ENCODE results near the gene EEF1AKMT3.
A peak's percentile ranks its signal among the peaks of the same experiment; 100 is the strongest.

EEF1AKMT3 gene

DNA sequence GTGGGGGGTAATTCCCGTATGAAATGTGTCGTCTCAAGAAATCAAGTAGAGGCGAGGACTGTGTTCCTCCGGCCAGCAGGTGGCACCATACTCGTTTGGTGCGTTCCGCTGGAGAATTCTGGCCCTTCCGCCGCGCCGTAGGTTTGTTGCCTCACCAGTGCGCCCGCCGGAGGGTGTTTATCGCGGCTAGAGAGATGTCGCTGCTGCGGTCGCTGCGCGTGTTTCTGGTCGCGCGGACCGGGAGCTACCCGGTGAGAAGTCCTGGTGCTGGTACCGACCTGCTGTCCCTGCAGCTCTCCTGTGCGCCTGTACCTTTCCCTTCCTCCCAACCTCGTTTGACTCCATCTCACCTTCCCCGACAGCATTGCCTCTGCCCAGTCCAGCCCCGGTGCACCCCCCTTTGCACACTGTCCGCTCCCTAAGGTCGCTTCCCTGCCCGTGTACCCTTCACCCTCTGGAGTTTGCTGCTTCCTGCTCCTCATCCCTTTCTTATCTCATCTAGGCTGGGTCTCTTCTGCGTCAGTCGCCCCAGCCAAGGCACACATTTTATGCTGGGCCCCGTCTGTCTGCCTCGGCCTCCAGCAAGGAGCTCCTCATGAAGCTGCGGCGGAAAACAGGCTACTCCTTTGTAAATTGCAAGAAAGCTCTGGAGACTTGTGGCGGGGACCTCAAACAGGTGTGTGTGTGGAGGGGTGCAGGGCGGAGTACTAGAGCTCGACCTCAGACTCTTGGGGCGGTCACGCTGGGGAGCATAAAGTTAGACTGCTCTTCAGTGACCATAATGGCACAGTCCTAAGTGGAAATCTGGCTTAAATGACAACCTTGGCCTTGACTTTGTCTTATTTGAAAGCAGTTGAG lies 10.4 kb downstream of the EEF1AKMT3 start, which contains the start of gene TSFM:
TSS of gene TSFM (plus strand) at position 180 of the 858 bp plus-strand sequence. CDS start at position 195, 15 bp downstream.
- DNase-seq (ENCODE audit: low read depth in 3 of 3) = peak; percentile 92 to 99 (median 97)

DNA sequence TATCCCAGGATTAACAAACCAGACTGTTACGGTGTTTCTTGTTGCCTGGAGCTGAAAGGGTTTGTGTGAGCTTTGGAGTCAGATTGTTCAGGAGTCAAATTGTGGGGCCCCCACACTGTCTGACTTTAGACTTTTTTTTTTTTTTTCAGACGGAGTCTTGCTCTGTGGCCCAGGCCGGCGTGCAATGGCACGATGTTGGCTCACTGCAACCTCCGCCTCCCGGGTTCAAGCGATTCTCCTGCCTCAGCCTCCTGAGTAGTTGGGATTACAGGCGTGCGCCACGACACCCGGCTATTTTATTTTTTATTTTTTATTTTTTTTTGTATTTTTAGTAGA lies 11.0 kb downstream of the EEF1AKMT3 start:
- DNase-seq (ENCODE audit: low read depth in 3 of 3) = no peak

DNA sequence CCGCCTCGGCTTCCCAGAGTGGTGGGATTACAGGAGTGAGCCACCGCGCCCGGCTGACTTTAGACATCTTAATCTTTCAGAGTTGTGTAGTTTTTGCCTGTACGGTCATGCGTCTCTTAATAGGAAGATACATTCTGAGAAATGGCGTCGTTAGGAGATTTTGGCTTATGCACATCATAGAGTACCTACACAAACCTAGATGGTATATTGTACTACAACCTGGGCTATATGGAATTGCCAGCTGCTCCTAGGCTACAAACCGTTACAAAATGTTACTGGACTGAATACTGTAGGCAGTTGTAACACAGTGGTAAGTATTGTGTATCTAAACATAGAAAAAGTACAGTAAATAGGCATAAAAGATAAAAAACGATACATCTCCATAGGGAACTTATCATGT lies 11.4 kb downstream of the EEF1AKMT3 start:
- no peak for DNase-seq (ENCODE audit: low read depth in 3 of 3)

DNA sequence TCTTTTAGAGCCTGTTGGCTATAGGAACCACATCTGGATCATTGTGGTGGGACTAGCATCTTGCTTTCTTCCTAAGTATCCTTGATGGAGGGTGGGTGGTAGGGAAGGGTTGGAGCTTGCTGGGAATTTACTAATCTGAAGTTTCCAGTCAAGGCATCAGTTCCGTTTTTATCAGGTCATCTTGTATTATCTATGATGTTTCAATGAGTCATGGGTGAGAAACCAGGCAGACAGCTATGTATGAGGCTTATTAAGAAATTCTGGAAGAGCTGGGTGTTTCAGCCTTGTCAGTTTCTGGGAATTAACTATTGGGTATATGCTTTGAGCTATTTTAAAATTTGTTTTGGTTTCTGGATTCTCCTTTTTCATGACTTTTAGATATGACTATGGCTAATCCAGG lies 21.5 kb downstream of the EEF1AKMT3 start:
- DNase-seq (ENCODE audit: low read depth in 3 of 3) = no peak

DNA sequence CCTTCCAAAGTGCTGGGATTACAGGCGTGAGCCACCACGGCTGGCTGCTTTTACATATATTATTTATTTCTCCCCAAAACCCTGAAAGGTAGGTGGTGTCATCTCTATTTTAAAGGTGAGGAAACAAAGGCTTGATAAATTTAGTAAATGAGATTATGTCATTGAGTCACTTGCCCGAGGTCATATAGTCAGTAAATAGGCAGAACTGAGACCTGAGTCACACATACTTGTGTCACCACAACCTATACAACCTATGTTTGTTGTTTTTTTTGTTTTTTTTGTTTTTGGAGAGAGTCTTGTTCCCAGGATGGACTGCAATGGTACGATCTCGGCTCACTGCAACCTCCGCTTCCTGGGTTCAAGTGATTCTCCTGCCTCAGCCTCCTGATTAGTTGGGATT lies 22.9 kb downstream of the EEF1AKMT3 start:
- DNase-seq (ENCODE audit: low read depth in 3 of 3) = no peak

DNA sequence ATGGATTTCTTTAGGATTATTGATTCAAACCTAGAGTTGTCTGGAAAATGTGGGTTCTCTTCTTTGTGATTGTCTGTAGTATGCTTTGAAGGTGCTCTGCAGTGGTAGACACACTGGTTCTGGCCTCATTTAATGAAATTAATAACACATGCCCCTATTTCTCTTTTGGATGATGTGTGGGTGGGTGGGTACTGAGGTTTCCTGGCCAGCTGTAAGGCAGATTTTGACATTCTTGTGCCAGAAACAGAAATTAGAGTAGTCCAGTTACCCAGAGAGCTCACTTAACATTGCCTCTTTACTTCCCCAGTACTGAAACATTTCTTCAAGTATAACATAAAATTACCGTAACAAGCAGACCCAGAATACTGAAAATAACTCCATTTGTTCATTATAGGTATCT lies 24.6 kb downstream of the EEF1AKMT3 start:
- DNase-seq (ENCODE audit: low read depth in 3 of 3) = no peak

DNA sequence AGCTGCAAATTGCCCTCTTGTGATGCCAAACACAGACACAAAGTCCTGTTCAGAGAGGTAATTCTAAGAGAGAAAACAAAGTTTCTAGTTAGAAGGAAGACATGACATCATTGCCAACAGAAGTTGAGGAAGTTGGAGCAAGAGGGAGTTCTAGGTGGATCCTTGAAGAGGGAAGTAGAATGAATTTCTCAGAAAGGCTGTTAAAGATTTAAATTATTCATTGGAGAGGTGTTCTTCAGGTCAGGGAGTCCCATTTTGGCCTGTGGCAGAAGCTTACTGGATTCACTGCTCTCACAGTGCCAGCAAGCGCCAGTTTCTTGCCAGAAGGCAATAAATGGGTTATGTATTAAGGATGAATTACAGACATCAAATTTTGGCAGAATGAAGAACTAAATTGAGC lies 25.5 kb downstream of the EEF1AKMT3 start:
- no peak for DNase-seq (ENCODE audit: low read depth in 3 of 3)

DNA sequence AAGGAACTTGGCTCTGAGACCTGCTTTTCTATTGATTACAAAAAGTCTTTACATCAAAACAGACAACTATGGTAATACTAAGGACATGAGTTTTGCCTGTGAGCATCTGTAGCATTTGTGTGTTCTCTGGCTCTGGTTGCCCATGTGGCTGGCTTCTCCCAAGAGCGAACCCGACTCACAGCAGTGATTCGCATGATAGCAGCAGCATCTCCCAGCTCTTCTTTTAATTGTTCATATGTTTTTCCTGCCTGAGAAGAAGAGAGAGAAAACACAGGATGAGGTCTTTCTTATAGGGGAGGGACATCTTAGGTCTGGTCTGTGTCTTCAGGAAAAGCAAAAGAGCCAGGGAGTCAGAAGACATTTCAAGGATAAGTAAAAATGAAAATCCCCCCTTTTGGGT lies 28.6 kb downstream of the EEF1AKMT3 start:
- DNase-seq (ENCODE audit: low read depth in 3 of 3) = no peak

DNA sequence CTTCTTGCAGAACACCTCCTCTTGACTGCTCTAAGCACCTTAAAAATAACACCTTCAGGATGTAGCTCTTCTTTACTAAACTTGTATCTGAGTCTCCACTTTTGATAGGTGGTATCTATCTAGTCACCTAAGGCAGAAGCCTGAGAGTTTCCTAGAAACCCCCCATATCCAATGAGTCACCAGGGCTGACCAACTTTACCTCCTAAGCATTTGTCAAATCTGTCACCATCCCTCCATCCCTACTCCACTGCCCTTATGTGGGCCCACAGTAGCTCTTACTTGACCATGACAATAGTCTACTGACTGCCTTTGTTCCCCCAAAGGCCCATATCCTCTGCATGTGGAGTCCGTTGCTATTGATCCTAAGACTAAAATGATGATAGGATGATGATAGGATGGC lies 30.2 kb downstream of the EEF1AKMT3 start:
- no peak for DNase-seq (ENCODE audit: low read depth in 3 of 3)

DNA sequence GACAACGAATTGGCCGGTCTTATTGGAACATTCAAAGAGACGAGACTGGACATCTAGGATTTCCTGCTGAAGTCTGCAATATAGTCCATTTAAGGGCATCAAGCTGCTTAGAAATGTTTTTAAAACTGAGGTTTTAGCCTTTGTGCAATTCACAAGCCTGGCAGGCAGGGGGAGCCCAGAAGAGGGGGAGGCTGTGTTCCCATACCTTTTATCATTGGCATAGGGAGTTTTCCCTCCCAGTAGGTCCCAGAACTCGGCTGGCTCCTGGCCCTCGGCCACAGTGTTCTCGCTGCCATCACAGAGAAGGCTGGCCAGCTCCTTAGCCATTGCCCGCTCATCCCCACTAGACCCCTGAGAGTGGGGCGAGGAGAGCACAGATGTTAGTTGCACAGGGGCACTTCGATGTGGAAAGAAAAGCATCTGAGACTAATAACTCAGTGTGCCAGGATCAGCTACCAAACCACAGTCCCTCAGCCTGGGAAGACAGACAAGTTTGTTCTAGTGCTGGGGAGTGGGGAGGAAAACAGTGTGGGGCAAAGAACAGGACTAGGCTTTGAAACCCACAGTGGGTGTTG lies 31.0 kb downstream of the EEF1AKMT3 start:
- DNase-seq (ENCODE audit: low read depth in 3 of 3) = peak in 1 of 3 donors; percentile 22

DNA sequence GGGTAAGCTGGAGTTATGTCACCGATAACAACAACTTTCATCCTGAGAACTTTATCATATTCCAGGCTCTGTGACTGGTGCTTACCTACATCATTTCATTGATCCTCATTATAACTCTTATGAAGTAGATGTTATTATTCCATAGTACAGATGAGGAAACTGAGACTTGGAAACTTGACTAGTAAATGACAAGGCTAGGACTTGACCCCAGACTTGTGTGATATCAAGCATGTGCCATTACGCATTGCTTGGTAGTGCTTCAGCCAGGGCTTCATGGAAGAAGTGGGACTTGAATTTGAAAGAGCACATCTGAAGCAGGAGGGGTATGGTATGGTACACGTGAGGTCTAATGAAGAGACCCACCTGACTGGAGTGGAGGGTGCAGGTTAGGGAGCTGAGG lies 34.3 kb downstream of the EEF1AKMT3 start:
- no peak for DNase-seq (ENCODE audit: low read depth in 3 of 3)

DNA sequence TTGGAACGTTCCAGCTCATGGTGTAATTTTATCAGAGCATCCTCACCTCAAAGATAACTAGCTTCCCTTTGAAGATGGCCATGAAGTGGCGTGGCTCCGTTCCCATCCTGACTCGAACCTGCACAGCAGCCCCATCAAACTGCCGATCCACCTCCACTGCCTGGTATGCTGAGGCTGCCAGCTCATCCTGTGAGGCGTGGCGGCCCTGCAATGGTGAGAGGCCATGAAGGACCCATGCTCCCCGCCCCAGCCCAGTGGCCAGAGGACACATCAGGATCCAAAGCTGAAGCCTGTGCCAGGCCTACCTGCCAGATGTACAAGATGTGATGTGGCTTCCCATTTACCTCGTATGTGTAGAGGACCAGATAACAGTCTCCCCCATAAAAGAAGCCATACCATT lies 34.9 kb downstream of the EEF1AKMT3 start:
- no peak for DNase-seq (ENCODE audit: low read depth in 3 of 3)

DNA sequence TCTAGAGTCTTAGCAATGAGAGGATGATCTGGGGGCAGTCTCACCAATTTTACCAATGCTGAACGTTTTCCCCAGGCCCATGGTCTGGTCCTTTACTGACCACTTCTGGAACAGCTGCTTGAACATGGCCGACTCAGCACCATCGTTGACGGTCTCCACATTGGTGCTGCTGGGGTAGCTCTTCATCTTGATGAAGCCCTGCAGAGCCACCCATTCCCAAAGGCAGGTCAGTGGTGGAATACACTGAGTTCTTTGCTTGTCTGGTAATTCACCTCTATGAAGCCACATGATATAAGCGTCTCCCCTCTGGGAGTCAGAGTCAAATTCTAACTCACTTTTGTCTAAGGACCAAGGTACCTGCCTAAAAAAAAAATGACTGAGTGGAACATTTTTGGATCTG lies 35.9 kb downstream of the EEF1AKMT3 start:
- DNase-seq (ENCODE audit: low read depth in 3 of 3) = no peak

DNA sequence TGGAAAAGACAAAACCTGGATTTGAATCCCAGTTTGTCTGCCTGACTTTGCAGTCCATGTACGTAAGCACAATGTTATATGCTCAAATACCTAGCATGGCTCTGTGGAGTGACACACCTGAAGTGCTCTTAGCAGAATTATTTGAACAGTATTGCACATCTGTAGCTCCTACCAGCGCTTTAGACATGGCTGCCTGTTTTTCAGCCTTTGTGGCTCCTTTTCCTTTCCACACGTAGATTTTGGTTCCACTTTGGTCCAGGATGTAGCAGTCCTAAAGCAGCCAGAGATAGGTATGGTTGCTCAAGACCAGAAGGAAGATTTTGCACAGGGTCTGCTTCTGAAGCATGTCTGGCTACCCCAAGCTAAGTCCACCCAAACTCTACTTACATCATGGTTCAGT lies 37.0 kb downstream of the EEF1AKMT3 start:
- DNase-seq (ENCODE audit: low read depth in 3 of 3) = no peak

DNA sequence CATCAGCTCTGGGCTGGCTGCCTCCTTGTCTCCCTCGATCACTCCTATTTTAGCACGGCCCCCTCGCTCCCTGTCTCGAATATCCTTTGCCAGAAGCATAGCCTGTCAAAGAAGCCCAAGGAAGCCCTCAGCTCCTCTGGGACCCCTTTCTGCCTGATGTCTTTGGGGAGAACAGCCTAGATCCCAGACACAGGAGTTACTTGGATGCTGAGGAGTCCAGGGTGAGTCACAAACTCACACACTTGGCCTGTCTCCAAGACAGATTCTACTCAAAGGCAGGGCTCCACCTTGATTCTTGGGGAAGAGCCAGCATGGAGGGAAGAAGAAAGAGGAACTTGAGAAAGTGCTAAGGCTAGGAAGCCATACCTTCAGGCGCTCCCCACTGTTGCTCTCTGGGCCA lies 38.0 kb downstream of the EEF1AKMT3 start:
- no peak for DNase-seq (ENCODE audit: low read depth in 3 of 3)

DNA sequence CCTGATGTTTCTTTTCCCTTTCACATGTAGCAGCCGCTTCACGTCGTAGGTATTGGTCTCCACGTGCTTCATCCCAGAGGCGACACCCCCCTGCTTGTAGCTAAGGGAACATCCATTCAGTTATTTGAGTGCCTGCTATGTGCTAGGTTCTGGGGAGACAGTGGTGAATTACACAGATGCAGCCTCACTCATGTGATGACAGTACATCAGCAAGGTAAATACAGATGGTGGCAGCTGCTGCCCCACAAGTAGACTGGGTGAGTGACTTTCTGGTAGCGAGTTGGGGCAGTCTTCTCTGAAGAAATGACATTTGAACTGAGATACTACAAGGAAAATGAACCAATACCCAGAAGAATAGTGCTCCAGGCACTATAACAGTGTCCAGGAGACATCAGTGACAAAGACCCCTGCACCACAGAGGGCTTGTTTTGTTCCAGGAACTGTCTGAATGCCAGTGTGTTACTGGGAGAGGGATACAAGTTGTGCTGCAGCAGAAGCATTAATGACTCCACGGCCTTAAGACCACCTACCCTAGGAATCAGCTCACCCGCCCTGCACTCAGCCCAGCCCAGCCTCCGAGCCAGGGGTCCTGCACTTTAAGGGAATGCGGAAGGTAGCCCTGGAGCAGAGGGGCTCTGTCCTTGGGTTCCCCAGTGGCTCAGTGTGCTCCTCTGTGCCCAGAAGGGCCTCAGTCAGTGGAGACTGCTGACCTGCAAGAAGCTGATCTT lies 38.8 kb downstream of the EEF1AKMT3 start:
- no peak for DNase-seq (ENCODE audit: low read depth in 3 of 3)

DNA sequence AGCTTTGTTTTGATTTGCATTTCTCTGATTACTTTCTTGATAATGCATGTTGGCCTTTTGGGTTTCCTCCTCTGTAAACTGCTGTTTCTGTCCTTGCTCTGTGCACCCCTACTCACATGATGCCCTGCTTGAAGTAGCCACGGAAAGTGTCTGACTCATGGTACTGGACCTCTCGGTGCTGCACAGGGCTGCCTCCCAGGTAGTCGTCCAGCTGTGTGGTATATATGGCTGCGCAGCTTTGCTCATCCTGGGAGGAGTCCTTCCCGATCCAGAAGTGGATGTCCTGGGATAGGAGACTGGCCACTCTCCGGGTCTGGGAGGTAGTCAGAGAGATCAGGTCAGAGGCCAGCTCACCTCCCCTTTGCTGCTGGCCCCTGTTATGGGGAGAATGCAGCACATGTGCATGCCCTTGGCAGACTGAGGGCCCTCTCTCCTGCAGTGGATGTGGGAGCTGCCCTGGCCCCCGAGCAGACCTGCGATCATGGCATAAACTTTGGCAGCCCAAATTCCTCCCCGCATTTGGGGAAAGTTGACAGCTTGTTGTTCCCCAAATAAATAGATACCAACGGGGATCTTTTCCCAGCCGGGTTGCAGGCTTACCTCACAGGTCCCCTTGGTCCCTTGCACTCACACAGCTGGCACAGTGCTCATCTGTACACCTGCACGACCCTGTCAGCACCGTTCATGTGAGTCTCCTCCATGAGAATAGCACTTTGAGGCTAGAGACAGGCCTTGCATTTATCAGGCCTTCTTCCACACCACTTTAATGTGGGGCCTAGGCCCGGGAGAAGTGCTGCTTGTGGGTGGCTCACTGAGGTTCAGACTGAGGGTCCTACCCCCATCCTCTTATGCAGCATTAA lies 40.9 kb downstream of the EEF1AKMT3 start:
- no peak for DNase-seq (ENCODE audit: low read depth in 3 of 3)

DNA sequence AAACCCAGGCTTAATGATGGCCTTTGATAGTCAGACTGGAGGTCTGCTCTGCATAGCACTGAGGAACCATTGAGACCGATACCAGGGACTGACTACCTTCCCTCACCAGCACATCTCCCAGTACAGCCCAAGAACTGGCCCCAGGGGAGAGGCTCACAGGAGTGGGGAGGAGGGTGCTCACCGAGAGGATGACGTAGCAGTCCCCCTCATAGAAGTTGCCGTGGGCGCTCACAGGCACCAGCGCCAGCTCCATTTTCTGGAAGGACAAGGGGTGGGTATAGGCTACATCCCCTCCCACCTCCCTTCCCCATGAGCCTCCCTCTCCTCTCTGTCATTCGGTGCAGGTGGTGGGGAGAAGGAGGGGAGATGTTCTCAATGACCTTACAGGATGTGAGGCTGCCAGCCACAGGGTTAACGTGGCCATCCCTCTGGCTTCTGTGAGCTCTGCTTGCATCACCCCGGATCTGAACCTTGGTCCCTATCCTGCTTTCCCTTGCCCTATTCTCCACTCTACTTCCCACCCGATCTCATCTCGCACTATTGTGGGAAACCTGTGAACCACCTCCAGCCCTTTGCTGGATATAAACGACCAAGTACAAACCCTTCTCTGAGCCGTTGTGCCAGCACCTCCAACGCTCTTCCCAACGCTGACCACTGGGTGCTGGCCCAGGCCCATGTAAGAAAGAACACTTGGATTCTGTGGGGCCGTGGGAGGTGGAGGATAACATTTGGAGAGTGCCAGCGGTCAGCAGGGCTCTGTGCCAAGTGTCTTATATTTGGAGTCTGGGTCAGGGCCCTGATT lies 41.8 kb downstream of the EEF1AKMT3 start:
- DNase-seq (ENCODE audit: low read depth in 3 of 3) = no peak

DNA sequence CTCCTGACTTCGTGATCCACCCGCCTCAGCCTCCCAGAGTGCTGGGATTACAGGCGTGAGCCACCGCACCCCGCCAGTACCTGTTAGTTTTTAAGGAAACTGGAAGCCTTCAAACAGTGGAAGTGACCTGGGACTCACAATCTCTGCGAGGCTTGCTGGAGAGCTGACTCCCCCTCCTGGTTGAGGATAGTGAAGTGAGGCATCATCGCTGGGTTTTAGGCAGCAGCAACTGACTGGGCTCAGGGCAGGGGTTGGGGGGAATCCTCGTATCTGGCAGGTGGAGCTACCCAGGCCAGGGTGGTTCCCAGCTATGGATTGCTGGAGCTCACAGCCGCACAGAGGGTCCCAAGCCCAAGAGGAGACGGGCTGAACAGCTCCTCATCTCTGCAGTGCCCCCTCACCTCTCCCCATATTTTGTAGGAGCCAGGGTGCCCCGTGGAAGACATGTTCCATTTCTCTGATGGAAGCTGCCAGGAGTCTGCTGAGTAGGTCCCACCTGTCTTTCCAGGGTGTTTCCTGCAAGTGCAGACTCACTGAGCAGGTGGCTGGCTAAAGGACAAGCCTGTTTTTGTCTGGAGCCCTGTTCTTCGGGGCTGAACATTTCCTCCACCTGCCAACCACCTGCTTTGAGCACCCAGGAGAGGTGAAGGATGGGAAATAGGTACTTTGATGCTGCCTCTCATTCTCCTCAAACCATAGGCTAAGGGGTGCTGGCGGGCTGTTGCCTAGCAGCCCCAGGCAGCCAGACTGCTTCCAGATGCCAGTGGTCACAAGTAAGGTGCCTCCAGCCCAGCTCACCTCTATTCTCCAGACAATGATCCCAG lies 43.0 kb downstream of the EEF1AKMT3 start:
- DNase-seq (ENCODE audit: low read depth in 3 of 3) = no peak
